ENCODE results near the gene ALDH1B1.
"Not testable (repeated sequence)": the region's sequence is repeated elsewhere in the genome, so short reads cannot be mapped to it uniquely, and the experiment has no call there.

Gene ALDH1B1

GRCh38 chr9:38388283-38389223, 3.9 kb upstream of the ALDH1B1 start:
- DNase-seq = no peak

- no peak for DNase-seq
Observed at GRCh38 chr9:38389313-38389712, 3.2 kb upstream of the ALDH1B1 start.

GRCh38 chr9:38390442-38390841, 2.1 kb upstream of the ALDH1B1 start:
- DNase-seq = no peak

- no peak for DNase-seq
Observed at GRCh38 chr9:38390851-38391250, 1.7 kb upstream of the ALDH1B1 start.

GRCh38 chr9:38391278-38392118, 1.0 kb upstream of the ALDH1B1 start:
- DNase-seq = no peak

- DNase-seq = no peak
Observed at GRCh38 chr9:38393128-38393796, 760 bp downstream of the ALDH1B1 start.

- no peak for DNase-seq
Observed at GRCh38 chr9:38394416-38394815, 1.9 kb downstream of the ALDH1B1 start.

- DNase-seq = no peak
Observed at GRCh38 chr9:38395653-38396370, 3.3 kb downstream of the ALDH1B1 start.

GRCh38 chr9:38396371-38396671, 3.8 kb downstream of the ALDH1B1 start:
- no peak for DNase-seq

- DNase-seq = not testable (repeated sequence)
Observed at GRCh38 chr9:38399191-38399590, 6.7 kb downstream of the ALDH1B1 start.

GRCh38 chr9:38401994-38402393, 9.5 kb downstream of the ALDH1B1 start:
- no peak for DNase-seq

GRCh38 chr9:38404314-38404713, 11.8 kb downstream of the ALDH1B1 start:
- no peak for DNase-seq

- DNase-seq = no peak
Observed at GRCh38 chr9:38405785-38406184, 13.3 kb downstream of the ALDH1B1 start.

- no peak for DNase-seq
Observed at GRCh38 chr9:38406476-38407186, 14.1 kb downstream of the ALDH1B1 start.

- DNase-seq = no peak
Observed at GRCh38 chr9:38408719-38409118, 16.2 kb downstream of the ALDH1B1 start.

- no peak for DNase-seq
Observed at GRCh38 chr9:38412751-38413150, 20.2 kb downstream of the ALDH1B1 start.

- DNase-seq = no peak
Observed at GRCh38 chr9:38413283-38413682, 20.8 kb downstream of the ALDH1B1 start.

GRCh38 chr9:38414040-38414723, 21.7 kb downstream of the ALDH1B1 start:
- DNase-seq = no peak

- DNase-seq = no peak
Observed at GRCh38 chr9:38415856-38416255, 23.4 kb downstream of the ALDH1B1 start.

GRCh38 chr9:38416461-38416860, 24.0 kb downstream of the ALDH1B1 start:
- no peak for DNase-seq
